Ishikawa (cell line): ENCODE data around the gene PDE11A.

ENCODE experiments used
- CREB1 ChIP-seq: IDR thresholded peaks from 2 replicates; pipeline ENCODE4 v1.6.1; 2012; ENCODE audit warnings: low read depth
- EGR1 ChIP-seq: IDR thresholded peaks from 2 replicates; pipeline ENCODE4 v1.6.1; 2012
- EP300 ChIP-seq: IDR thresholded peaks from 2 replicates; pipeline ENCODE4 v1.6.1; 2012; ENCODE audit warnings: borderline replicate concordance
- FOXM1 ChIP-seq: IDR thresholded peaks from 2 replicates; pipeline ENCODE4 v1.6.1; 2012; ENCODE audit warnings: low read depth, borderline replicate concordance
- RAD21 ChIP-seq: IDR thresholded peaks from 2 replicates; pipeline ENCODE4 v1.6.1; 2012; ENCODE audit warnings: low read depth
- TAF1 ChIP-seq: IDR thresholded peaks from 2 replicates; pipeline ENCODE4 v1.6.1; 2012; ENCODE audit warnings: low read depth, mild to moderate bottlenecking
- TEAD4 ChIP-seq: IDR thresholded peaks from 2 replicates; pipeline ENCODE4 v1.6.1; 2012
- YY1 ChIP-seq: IDR thresholded peaks from 2 replicates; pipeline ENCODE4 v1.6.1; 2012; ENCODE audit warnings: low read depth
- ZBTB7A ChIP-seq: IDR thresholded peaks from 2 replicates; pipeline ENCODE4 v1.6.1; 2012; ENCODE audit warnings: low read depth
- TF ChIP-seq, protein P1 (sequence below): IDR thresholded peaks from 2 replicates; pipeline ENCODE4 v1.6.1; 2012; ENCODE audit warnings: low read depth, mild to moderate bottlenecking
- TF ChIP-seq, protein P2 (sequence below): IDR thresholded peaks from 2 replicates; pipeline ENCODE4 v1.6.1; 2012
- TF ChIP-seq, protein P3 (sequence below): IDR thresholded peaks from 2 replicates; pipeline ENCODE4 v1.6.1; 2012

DNA sequence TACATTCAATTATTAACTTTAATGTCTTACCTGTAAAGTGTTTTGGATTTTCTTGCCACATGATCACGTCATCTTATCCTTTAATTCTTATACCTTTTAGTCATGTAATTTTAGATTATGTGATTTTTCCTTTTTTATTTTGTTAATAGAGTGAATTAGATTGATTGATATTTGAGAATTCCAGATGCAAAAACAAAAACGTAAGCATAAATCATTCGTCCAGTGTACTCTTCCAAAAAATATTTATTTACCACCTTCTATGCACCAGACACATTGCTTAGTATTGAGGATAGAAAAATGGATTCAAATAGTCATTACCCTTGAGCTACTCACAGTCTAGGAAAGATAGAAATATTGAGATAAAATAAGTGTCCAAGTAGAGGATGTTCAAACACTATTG is 249.6 kb downstream of the PDE11A start:
- TF ChIP-seq, protein P1, sequence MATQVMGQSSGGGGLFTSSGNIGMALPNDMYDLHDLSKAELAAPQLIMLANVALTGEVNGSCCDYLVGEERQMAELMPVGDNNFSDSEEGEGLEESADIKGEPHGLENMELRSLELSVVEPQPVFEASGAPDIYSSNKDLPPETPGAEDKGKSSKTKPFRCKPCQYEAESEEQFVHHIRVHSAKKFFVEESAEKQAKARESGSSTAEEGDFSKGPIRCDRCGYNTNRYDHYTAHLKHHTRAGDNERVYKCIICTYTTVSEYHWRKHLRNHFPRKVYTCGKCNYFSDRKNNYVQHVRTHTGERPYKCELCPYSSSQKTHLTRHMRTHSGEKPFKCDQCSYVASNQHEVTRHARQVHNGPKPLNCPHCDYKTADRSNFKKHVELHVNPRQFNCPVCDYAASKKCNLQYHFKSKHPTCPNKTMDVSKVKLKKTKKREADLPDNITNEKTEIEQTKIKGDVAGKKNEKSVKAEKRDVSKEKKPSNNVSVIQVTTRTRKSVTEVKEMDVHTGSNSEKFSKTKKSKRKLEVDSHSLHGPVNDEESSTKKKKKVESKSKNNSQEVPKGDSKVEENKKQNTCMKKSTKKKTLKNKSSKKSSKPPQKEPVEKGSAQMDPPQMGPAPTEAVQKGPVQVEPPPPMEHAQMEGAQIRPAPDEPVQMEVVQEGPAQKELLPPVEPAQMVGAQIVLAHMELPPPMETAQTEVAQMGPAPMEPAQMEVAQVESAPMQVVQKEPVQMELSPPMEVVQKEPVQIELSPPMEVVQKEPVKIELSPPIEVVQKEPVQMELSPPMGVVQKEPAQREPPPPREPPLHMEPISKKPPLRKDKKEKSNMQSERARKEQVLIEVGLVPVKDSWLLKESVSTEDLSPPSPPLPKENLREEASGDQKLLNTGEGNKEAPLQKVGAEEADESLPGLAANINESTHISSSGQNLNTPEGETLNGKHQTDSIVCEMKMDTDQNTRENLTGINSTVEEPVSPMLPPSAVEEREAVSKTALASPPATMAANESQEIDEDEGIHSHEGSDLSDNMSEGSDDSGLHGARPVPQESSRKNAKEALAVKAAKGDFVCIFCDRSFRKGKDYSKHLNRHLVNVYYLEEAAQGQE: no peak
- TF ChIP-seq ZBTB7A (no peak), YY1 (no peak), CREB1 (no peak), FOXM1 (no peak), TEAD4 (no peak), EGR1 (no peak), TAF1 (no peak), EP300 (no peak), RAD21 (no peak)
- TF ChIP-seq, protein P2, sequence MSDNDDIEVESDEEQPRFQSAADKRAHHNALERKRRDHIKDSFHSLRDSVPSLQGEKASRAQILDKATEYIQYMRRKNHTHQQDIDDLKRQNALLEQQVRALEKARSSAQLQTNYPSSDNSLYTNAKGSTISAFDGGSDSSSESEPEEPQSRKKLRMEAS: no peak
- TF ChIP-seq, protein P3, sequence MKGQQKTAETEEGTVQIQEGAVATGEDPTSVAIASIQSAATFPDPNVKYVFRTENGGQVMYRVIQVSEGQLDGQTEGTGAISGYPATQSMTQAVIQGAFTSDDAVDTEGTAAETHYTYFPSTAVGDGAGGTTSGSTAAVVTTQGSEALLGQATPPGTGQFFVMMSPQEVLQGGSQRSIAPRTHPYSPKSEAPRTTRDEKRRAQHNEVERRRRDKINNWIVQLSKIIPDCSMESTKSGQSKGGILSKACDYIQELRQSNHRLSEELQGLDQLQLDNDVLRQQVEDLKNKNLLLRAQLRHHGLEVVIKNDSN: no peak
